NOMO-1 (cell line): ENCODE data around the gene BUB1B.

Source experiments
- DNase-seq, 2 experiments: peaks; one replicate each; lab custom pipeline; 2025; ENCODE audit not compliant: unreplicated experiment in 2 of 2; lab: John Stamatoyannopoulos, UW

The BUB1B gene

GRCh38 chr15:40252141-40252437, 91.2 kb downstream of the BUB1B start:
- DNase-seq, result no peak

GRCh38 chr15:40252438-40253166, 91.7 kb downstream of the BUB1B start:
- DNase-seq, result no peak

GRCh38 chr15:40253167-40253790, 92.4 kb downstream of the BUB1B start:
- DNase-seq, result peak in 1 of 2 experiments; percentile 23

- DNase-seq, result no peak
These were observed 93.6 kb downstream of the BUB1B start for GRCh38 chr15:40254452-40254851.

- no peak for DNase-seq
These were observed 94.2 kb downstream of the BUB1B start for GRCh38 chr15:40255033-40255432.

- no peak for DNase-seq
These were observed 95.9 kb downstream of the BUB1B start for GRCh38 chr15:40256638-40257235.

GRCh38 chr15:40257656-40258450, 97.0 kb downstream of the BUB1B start:
- DNase-seq, result no peak

- no peak for DNase-seq
These were observed 97.7 kb downstream of the BUB1B start for GRCh38 chr15:40258544-40258943.

GRCh38 chr15:40259021-40259420, 98.2 kb downstream of the BUB1B start:
- no peak for DNase-seq

- DNase-seq, result no peak
These were observed 102.3 kb downstream of the BUB1B start for GRCh38 chr15:40263024-40263754.

GRCh38 chr15:40264321-40265153, 103.7 kb downstream of the BUB1B start:
- DNase-seq, result no peak

GRCh38 chr15:40265355-40265754, 104.5 kb downstream of the BUB1B start:
- DNase-seq, result no peak

- DNase-seq, result no peak
These were observed 105.0 kb downstream of the BUB1B start for GRCh38 chr15:40265875-40266274.

- DNase-seq, result peak; percentile 19 to 30
These were observed 106.0 kb downstream of the BUB1B start for GRCh38 chr15:40266828-40267304.

- DNase-seq, result no peak
These were observed 106.8 kb downstream of the BUB1B start for GRCh38 chr15:40267670-40268069.

GRCh38 chr15:40269604-40270003, 108.7 kb downstream of the BUB1B start:
- no peak for DNase-seq

- no peak for DNase-seq
These were observed 109.6 kb downstream of the BUB1B start for GRCh38 chr15:40270246-40270995.
